ENCODE data around the gene CDKL2.

CDKL2 gene

GRCh38 chr4:75598390-75598789, 31.9 kb downstream of the CDKL2 start:
- no peak overlapping the region for H3K4me3 ChIP-seq (ENCODE audit: low read length)
- DNase-seq (ENCODE audit: low read depth) = no peak
- TF ChIP-seq CTCF (conservative IDR thresholded peaks at IDR 0.05; ENCODE audit: low read depth, low read length) = no peak

- TF ChIP-seq CTCF (conservative IDR thresholded peaks at IDR 0.05; ENCODE audit: low read depth, low read length) = no peak
- H3K4me3 ChIP-seq (ENCODE audit: low read length) = no peak overlapping the region
- no peak for DNase-seq (ENCODE audit: low read depth)
Measured at GRCh38 chr4:75596061-75596460, 34.3 kb downstream of the CDKL2 start.

- no peak overlapping the region for H3K4me3 ChIP-seq (ENCODE audit: low read length)
- DNase-seq (ENCODE audit: low read depth) = no peak
- no peak for TF ChIP-seq CTCF (conservative IDR thresholded peaks at IDR 0.05; ENCODE audit: low read depth, low read length)
Measured at GRCh38 chr4:75593393-75593792, 36.9 kb downstream of the CDKL2 start.

GRCh38 chr4:75584067-75584466, 46.3 kb downstream of the CDKL2 start:
- DNase-seq (ENCODE audit: low read depth) = peak; percentile 4
- no peak for TF ChIP-seq CTCF (conservative IDR thresholded peaks at IDR 0.05; ENCODE audit: low read depth, low read length)
- H3K4me3 ChIP-seq (ENCODE audit: low read length) = no peak overlapping the region

- DNase-seq (ENCODE audit: low read depth) = no peak
- TF ChIP-seq CTCF (conservative IDR thresholded peaks at IDR 0.05; ENCODE audit: low read depth, low read length) = no peak
- H3K4me3 ChIP-seq (ENCODE audit: low read length) = no peak overlapping the region
Measured at GRCh38 chr4:75567725-75568124, 62.6 kb downstream of the CDKL2 start.

GRCh38 chr4:75566911-75567310, 63.4 kb downstream of the CDKL2 start:
- no peak for DNase-seq (ENCODE audit: low read depth)
- H3K4me3 ChIP-seq (ENCODE audit: low read length) = no peak overlapping the region
- no peak for TF ChIP-seq CTCF (conservative IDR thresholded peaks at IDR 0.05; ENCODE audit: low read depth, low read length)

GRCh38 chr4:75565481-75565880, 64.8 kb downstream of the CDKL2 start:
- H3K4me3 ChIP-seq (ENCODE audit: low read length) = no peak overlapping the region
- no peak for TF ChIP-seq CTCF (conservative IDR thresholded peaks at IDR 0.05; ENCODE audit: low read depth, low read length)
- DNase-seq (ENCODE audit: low read depth) = no peak
